Stimulated activated CD8-positive, alpha-beta memory T cell treated with anti-CD3 and anti-CD28 coated beads, Interleukin-12 subunit alpha, Interleukin-12 subunit beta, amount 100 ng/mL, for 1 hour (primary cell): Measurements from ENCODE around the gene CFAP73.

Experiments used
- DNase-seq: peaks from one replicate; pipeline ENCODE4 v3.0.0-alpha.2; 2020; ENCODE audit warnings: low read depth

The CFAP73 gene

DNA sequence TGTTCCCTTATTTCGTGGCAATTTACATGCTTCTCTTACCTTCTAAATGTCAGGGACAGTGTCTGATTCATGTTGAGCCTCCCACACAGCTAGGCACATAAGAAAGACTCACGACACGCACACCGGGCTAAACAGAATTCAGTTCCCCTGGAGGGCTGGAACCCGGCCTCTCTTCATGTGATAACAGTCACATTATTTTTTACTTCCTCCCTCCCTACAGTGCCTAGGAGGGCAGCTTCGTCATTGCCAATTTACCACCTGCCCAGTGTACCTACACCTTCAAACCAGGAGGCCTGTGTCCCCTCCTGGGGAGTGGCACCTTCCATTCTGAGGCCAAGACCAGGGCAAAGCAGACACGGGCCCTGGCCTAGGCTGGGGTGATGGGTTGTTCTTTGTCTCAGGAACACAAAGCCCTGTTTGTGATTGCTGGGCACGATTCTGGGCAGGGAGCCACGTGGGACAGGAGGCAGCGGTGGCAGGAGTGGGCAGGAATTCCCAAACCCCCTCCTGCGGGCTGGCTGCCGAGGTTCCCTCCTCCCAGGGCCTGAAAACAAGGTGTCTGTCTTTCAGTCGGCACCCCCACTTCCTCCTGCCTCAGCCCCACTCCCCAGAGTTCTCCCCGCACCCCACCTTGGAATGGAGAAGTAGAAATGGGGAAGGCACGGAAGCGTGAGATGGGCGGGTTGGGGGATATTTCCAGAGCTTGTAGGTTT lies 7.2 kb upstream of the CFAP73 start:
- DNase-seq = no peak

DNA sequence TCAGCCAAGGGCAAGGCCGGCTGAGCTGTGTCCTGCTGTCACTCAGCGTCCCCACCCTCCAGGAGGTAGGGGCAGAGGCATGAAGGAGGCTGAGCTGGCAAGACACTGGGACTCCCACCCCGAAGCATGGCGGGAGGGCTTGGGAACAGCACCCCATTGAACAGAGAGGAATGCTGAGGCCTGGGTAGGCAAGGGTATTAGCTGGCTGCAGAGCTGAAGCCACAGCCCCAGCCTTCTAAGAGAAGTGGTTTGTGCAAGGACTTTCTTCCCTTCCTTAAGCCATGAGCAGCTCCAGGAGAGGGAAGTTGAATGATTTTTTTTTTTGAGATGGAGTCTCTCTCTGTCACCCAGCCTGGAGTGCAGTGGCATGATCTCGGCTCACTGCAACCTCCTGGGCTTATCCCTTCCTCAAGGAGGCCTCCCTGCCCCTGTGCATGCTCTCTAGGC lies 6.6 kb upstream of the CFAP73 start:
- no peak for DNase-seq

DNA sequence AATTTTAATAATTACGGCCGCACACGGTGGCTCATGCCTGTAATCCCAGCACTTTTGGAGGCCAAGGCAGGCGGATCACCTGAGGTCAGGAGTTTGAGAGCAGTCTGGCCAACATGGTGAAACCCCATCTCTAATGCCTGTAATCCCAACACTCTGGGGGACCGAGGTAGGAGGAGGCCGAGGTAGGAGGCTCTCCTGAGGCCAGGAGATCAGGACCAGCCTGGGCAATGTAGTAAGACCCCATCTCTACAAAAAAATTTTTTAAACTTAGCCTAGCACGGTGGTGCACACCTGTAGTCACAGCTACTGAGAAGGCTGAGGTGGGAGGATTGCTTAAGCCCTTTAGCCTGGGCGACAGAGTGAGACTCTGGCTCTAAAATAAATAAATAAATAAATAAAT lies 5.6 kb upstream of the CFAP73 start:
- DNase-seq = no peak

DNA sequence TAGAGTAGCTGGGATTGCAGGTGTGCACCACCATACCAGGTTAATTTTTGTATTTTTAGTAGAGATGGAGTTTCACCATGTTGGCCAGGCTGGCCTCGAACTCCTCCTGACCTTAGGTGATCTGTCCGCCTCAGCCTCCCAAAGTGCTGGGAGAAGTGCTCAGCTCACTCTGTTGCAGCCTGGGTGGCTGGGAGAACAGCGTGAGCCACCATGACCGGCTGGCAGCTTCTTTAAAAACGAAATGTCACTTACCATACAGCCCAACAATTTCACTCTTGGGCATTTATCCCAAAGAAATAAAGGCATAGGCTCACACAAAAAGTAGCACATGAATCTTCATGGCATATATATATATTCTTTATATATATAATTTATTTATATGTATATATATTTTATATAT lies 4.7 kb upstream of the CFAP73 start:
- DNase-seq = no peak

DNA sequence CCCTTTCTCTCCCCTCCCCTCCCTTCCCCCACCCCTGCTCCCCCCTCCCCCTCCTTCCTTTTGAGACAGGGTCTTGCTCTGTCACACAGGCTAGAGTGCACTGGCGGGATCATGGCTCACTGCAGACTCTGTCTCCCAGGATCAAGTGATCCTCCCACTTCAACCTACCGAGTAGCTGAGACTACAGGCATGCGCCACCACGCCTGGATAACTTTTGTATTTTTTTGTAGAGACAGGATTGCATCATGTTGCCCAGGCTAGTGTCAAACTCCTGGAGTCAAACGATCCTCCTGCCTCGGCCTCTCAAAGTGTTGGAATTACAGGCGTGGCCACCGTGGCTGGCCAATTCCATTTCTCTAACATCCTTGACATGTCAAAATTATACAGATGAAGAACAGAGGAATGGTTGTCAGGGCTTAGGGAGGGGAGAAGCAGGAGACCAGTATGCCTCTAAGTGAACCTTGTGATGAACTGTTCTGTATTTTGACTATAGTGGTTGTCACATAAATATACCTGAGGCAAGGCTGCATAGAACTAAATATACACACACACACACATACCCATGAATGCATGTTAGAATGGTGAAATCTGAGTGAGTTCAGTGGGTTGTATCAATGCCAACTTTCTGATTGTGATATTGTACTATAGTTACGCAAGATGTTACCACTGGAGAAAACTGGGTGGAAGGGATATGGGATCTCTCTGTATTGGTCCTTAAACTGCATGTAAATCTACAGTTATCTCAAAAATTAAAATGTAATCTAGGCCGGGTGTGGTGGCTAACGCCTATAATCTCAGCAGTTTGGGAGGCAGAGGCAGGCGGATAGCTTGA lies 3.6 kb upstream of the CFAP73 start:
- DNase-seq = no peak

DNA sequence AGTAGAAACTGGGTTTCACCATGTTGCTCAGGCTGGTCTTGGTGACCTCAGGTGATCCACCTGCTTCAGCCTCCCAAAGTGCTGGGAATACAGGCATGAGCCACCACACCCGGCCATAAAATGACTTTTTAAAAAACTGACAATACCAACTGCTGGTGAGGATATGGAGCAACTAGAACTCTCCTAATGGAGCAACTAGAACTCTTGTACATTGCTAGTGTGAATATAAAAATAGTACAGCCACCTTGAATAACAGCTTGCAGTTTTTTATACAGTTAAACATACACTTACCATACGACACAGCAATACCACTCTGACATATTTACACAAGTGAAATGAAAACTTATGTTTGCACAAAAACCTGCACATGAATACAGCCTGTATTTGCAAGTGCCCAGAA lies 2.5 kb upstream of the CFAP73 start:
- DNase-seq = no peak

DNA sequence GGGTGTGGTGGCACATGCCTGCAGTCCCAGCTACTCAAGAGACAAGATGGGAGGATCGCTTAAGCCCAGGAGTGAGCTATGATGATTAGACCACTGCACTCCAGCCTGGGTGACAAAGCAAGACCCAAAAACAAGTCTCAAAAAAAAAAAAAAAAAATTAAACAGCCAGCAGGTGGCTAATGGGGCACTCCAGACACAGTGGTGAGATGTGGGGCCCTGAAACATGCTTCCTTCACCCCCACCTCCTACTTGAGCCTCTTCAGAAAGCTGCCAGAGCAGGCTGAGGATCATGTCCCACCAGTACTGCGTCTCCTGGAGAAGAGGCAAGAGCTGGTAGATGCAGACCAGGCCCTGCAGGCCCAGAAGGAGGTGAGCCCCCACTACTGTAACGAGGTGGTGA lies 2.1 kb downstream of the CFAP73 start:
- no peak for DNase-seq

DNA sequence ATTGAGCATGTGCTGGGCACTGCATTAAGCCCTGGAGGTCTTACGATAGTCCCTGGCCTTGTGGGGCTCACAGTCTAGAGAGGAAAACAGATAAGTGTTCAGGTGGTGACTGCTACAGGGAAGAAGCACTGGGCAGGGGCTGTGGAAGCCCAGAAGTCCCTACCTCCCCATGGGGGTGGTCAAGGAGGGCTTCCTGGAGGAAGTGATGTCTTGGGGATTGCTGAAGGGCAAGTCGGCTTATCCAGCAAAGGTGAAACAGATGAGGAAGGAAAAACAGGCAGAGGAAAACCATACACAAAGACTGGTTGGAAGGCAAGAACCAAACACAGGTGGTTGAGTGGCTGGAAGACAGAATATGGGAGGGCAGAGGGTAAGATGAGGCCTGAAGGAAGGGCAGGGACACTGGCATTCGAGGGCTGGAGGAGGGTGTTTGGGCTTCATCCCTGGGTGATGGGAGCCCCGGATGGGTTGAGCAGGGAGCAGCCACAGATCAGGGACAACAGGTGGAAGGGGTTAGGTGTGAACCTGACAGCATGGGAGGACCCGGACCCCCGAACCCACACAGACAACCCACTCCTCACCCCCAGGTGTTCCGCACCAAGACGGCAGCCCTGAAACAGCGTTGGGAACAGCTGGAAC lies 2.8 kb downstream of the CFAP73 start:
- no peak for DNase-seq

DNA sequence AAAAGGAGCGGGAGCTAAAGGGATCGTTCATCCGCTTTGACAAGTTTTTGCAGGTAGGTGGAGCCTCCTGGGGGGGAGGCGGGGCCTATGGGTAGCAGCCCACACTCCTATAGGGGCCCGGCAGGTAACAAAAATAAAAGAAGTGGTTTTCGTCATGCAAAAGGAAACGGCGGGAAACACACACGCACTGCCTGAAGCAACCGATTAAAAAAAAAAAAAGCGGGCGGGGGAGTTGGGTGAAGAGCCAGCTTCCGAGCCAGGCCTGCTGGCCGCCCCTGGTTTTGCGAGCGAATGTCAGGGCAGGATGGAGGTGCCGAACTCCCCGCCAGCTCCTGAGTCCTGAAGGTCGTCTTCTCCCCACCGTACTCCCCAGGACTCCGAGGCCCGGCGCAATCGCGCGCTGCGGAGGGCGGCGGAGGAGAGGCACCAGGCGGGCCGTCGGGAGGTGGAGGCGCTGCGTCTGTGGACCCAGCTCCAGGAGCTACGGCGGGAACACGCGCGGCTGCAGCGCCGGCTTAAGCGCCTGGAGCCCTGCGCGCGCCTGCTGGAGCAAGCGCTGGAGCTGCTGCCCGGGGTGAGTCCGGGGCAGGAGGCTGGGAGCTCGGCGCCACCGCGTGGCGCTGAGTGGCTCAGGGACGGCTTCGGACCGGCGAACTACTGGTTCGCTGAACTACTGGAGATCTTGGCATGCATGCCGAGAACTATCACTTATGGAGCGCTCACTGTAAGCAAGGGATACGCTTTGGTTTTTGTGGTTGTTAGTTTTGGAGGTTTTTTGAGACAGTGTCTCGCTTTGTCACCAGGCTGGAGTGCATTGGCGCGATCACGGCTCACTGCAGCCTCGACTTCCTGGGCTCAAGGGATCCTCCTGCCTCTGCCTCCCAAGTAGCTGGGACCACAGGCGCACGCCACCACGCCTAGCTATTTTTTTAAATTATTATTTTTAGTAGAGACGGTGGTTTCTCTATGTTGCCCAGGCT lies 3.6 kb downstream of the CFAP73 start:
- DNase-seq = no peak

DNA sequence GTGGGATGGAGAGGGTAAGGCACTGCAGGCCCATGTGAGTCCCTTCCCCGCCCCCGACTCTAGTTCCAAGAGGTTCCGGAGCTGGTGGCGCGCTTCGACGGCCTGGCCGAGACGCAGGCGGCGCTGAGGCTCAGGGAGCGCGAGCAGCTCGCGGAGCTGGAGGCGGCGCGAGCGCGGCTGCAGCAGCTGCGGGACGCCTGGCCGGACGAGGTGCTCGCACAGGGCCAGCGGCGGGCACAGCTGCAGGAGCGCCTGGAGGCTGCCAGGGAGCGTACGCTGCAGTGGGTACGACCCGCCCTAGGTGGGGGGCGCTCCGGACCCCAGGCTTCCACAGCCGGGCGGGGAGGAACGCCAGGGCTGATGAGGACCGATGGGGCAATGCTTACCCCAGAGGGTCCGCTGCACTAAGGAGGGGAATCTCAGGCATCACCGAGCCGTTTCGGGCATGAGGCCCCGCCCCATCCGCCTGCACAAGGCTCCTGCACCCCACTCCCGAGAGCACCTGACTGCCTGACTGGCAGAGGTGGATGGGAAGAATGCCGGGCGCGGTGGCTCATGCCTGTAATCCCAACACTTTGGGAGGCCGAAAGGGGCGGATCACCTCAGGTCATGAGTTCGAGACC lies 4.9 kb downstream of the CFAP73 start:
- DNase-seq = no peak

DNA sequence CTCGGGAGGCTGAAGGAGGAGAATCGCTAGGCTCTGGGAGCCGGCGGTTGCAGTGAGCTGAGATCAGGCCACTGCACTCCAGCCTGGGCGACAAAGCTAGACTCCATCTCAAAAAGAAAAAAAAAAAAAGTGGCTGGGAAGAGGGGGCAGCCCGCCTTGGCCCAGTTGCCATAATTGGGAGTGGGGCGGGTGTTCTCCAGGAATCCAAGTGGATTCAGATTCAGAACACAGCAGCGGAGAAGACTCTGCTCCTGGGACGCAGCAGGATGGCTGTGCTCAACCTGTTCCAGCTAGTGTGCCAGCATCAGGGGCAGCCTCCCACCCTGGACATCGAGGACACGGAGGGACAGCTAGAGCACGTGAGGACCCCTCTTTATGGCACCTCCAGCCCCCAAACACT lies 5.5 kb downstream of the CFAP73 start:
- DNase-seq = no peak

DNA sequence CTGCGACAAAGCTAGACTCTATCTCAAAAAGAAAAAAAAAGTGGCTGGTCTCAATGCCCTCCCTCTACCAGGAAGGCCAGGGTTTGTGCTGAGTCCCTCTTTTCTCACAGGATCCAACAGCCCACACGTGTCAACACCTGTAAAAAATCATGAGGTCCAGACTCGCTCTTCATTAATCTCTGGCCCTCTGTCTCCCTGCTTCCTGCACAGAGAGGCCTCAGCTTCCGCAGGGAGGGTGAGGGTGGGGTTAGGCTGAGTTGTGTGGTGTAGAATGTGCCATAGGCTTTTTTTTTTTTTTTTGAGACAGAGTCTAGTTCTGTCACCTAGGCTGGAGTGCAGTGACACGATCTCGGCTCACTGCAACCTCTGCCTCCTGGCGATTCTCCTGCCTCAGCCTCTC lies 6.1 kb downstream of the CFAP73 start:
- no peak for DNase-seq

DNA sequence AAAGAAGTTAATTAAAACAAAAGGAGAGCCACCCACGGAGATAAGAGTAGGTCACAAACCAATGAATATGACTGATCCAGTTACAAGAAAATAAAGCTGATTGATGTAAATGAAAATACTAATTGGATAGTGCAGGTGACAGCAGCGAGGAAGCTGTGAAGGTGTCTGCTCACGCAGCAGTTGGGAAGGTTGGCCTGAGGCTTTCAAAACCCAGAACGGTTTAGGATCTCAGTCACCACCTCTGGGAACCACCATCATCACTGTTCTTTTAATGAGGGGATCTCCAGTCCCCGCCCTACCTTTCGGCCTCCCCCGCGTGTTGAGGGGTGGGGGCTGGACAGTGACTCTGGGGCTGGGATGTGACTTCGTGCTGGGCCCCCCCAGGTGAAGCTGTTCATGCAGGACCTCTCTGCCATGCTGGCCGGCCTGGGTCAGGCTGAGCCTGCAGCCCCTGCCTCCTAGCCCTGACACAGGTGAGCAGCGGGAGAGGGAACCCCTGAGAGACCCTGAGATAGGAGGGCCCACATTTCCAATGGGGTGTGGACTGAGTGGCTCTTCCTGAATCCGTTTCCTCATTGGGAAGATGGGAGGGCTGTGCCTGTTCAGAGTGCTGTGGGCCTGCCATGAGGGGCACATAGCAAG lies 7.8 kb downstream of the CFAP73 start:
- DNase-seq = no peak

DNA sequence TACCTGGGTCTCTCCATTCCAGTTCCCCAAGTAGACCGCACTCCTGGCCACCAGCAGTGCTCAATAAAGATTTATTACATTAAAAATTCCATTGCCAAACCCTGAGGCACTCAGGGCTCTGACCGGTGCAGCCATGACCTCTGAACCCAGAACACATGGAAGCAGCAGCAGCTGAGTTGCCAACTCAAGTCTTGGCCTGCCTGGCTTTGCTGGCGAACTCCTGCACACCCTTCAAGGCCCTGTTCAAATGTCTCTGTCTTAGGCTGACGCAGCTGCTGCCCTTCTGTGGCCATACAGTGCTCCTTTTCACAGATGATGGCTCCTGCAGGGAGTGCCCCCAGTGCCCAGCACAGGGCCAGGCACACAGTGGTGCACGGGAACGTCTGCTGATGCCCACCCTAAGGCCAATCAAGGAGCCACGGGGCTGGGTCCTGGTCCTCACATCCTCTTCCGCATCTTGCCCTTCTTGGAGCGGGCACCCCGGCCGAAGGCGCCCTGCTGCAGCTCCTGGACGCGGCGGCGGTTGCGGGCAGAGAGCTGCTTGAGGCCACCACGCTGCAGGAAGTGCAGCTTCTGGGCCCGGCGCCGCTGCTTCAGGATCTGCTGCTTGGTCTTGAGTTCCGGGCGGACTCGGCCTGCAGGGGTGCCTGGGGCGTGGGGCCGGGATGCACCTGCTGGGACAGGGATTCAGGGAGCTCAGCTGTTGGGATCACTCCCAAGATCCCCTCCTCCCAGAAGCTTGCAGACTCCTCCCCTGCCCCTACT lies 9.1 kb downstream of the CFAP73 start:
- no peak for DNase-seq

DNA sequence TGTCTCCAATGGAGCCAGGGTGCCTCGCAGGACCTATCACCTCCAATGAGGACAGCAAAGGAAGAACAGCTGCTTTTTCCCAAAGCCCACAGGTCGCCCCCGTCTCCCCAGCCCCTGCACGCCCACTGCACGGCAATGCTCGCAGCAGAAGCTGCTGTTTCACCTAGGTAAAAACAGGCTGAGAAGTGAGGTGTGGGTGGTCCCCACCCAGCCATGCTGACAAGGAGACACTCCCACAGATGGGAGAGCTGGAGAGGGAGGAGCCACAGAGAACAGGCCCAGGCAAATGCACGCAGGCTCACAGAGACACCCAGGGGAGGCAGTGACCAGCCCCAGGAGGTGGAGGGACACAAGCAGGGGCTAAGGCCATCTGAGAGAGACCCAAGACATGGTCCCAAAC lies 10.4 kb downstream of the CFAP73 start:
- DNase-seq = no peak

DNA sequence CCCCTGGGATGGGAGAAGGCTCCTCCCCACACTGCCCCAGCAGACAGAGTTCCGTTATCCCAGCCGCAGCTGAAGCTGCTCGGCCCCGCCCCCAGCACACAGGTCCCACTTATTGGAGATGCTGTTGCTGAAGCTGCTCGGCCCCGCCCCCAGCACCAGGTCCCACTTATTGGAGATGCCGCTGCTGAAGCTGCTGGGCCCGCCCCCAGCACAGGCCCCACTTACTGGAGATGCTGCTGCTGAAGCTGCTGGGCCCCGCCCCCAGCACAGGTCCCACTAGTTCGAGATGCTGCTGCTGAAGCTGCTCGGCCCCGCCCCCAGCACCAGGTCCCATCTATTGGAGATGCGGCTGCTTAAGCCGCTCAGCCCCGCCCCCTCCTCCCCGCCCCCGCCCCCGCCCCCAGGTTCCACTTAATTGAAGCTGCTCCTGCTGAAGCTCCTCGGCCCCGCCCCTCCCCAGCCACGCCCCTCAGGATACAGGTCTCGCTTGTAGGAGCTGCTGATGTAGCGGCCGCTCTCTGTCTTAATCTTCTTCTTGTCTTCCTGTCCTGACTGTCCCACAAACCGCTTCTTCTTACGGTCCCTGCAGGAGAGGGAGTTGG lies 12.0 kb downstream of the CFAP73 start:
- no peak for DNase-seq

DNA sequence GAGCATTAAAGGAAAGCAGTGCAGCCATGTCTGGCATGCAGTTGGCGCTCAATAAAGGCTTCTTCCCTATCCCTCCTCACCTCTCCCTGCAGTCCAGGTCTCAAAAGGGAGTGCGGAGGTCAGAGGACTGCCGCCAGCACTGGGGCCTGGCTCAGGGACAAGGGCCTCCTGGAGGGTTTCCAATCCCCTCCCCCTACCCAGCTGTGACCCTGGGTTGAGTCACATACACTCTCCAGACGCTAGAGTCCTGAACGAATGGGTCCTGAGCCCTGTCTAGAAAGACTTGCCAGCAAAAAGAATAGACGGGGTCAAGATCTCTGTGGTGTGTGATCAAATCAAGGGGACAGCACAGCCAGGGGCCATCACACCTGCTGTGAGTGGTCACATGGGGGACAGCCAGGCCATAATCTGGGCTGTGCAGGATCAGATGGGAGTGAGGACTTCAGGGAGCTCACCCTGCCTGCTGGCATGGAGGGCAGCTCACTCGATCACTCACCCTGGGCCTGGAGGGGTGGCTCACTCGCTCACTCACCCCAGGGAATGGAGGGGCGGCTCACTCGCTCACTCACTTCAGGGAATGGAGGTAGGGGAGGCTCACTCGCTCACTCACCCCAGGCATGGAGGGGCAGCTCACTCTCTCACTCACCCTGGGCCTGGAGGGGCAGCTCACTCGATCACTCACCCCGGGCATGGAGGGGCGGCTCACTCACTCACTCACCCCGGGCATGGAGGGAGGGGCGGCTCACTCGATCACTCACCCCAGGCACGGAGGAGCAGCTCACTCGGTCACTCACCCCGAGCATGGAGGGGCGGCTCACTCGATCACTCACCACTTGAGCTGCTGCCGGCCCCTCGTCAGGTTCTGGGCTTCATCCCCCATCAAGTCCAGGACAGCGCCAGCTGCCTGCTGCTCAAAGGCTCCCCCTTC lies 12.8 kb downstream of the CFAP73 start:
- no peak for DNase-seq

DNA sequence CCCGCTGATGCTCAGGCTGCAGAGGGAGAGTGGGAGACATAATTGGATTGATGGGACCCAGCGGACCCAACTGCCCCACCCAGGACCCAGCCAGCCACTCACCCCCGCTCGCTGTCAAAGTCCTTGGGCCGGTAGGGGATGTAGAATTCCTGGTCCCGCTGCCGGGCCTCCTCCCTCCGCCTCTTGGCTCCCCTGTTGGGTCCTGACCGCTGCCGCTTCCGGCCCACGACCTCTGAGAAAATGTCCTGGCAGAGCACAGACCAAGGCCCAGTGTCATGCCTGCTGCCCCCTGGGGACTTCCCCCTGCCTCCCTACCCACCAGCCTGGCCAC lies 13.5 kb downstream of the CFAP73 start:
- DNase-seq = no peak

DNA sequence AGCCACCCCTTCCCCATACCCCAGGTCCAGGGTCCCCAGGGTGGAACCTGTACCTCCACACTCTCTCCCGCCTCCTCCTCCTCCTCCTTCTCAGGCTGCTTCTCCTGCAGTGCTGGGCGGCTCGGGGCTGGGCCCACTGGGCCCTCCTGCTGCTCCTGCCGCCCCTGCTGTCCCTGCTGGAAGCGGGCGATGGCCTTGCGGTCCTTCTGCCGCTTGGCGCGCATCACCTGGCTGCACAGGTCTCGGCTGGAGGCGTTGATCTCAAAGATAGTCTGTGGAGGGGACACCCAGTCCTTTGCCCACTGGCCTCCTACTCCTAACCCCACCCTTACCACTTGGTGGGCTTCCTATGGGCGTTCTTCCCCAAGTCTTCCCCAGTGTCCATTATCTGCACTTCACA lies 14.5 kb downstream of the CFAP73 start:
- DNase-seq = no peak
